PFSK-1 (cell line): ENCODE data around the gene CDKN2B.

ENCODE experiments used
- POLR2AphosphoS5 ChIP-seq: IDR thresholded peaks from 2 replicates; pipeline ENCODE4 v1.6.1; 2012; ENCODE audit warnings: low read depth, mild to moderate bottlenecking, control low read depth, low read length, moderate library complexity
- SIN3A ChIP-seq: IDR thresholded peaks from 2 replicates; pipeline ENCODE4 v1.6.1; 2012; ENCODE audit warnings: mild to moderate bottlenecking, low read length, moderate library complexity, borderline replicate concordance; ENCODE audit not compliant: insufficient read depth
- TAF1 ChIP-seq: IDR thresholded peaks from 2 replicates; pipeline ENCODE4 v1.6.1; 2012; ENCODE audit warnings: low read length, control low read depth, borderline replicate concordance; ENCODE audit not compliant: insufficient read depth
- TF ChIP-seq, protein P1 (sequence below), 2 experiments: IDR thresholded peaks; 2 replicates each; pipeline versions ENCODE4 v1.6.1 to v1.8.0; 2011 to 2012; ENCODE audit warnings: low read depth in 2 of 2, low read length in 2 of 2, control low read depth in 1 of 2, inconsistent platforms in 1 of 2, mild to moderate bottlenecking in 1 of 2, moderate library complexity in 1 of 2; ENCODE audit not compliant: insufficient read depth in 1 of 2

DNA sequence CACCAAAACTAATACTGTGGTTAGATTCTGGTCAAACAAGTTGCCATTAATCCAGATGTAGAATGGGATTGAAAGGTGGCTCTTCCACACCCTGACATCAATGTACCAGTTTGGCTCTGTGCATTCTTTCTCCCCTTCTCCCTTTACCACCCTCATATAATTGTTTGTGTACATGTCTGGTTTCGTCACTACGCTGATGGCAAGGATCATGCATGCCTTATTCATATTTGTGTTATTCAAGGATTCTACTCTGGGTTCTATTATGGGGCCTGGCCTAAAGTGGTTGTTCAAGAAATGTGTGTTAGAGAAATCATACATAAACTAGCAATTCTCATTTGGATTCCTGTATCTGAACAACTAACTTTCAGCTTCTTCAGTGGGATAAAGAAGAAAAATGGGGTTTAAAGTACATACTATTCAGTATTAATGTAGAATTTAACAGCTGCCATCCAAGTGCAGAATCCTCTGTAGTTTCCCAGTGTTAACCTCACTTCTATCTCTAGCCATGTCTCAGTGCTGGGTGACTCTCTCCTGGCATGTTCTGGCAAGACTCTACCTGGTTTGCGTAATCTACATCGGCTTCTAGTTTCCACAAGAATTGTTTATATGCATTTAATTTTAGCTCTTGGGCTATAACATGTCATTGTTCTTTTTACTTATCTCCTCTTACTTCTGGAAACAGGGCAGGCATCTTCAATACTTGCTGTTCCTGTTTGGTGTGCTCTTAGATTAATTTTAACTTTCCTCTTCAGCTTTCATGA, 27.9 kb upstream of the CDKN2B start:
- TF ChIP-seq, protein P1, sequence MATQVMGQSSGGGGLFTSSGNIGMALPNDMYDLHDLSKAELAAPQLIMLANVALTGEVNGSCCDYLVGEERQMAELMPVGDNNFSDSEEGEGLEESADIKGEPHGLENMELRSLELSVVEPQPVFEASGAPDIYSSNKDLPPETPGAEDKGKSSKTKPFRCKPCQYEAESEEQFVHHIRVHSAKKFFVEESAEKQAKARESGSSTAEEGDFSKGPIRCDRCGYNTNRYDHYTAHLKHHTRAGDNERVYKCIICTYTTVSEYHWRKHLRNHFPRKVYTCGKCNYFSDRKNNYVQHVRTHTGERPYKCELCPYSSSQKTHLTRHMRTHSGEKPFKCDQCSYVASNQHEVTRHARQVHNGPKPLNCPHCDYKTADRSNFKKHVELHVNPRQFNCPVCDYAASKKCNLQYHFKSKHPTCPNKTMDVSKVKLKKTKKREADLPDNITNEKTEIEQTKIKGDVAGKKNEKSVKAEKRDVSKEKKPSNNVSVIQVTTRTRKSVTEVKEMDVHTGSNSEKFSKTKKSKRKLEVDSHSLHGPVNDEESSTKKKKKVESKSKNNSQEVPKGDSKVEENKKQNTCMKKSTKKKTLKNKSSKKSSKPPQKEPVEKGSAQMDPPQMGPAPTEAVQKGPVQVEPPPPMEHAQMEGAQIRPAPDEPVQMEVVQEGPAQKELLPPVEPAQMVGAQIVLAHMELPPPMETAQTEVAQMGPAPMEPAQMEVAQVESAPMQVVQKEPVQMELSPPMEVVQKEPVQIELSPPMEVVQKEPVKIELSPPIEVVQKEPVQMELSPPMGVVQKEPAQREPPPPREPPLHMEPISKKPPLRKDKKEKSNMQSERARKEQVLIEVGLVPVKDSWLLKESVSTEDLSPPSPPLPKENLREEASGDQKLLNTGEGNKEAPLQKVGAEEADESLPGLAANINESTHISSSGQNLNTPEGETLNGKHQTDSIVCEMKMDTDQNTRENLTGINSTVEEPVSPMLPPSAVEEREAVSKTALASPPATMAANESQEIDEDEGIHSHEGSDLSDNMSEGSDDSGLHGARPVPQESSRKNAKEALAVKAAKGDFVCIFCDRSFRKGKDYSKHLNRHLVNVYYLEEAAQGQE (IDR thresholded peaks at IDR 0.05; ENCODE audit: insufficient read depth in 1 of 2, low read depth in 2 of 2, low read length in 2 of 2): no peak
- TF ChIP-seq TAF1 (no peak), POLR2AphosphoS5 (no peak), SIN3A (no peak)
